ENCODE data around the gene TNN.
"Not testable (repeated sequence)": the region's sequence is repeated elsewhere in the genome, so short reads cannot be mapped to it uniquely, and the experiment has no call there.

Gene TNN

GRCh38 chr1:175035865-175036264 is 31.8 kb upstream of the TNN start:
- no peak for TF ChIP-seq CTCF (conservative IDR thresholded peaks at IDR 0.05; ENCODE audit: low read length)
- DNase-seq (ENCODE audit: low read depth): no peak
- H3K4me3 ChIP-seq (ENCODE audit: low read length): no peak overlapping the region

GRCh38 chr1:175036476-175036875 is 31.2 kb upstream of the TNN start:
- no peak for DNase-seq (ENCODE audit: low read depth)
- no peak overlapping the region for H3K4me3 ChIP-seq (ENCODE audit: low read length)
- TF ChIP-seq CTCF (conservative IDR thresholded peaks at IDR 0.05; ENCODE audit: low read length): no peak

GRCh38 chr1:175037416-175037815 is 30.2 kb upstream of the TNN start:
- DNase-seq (ENCODE audit: low read depth): no peak
- no peak for TF ChIP-seq CTCF (conservative IDR thresholded peaks at IDR 0.05; ENCODE audit: low read length)
- H3K4me3 ChIP-seq (ENCODE audit: low read length): no peak overlapping the region

GRCh38 chr1:175040324-175040879 is 27.2 kb upstream of the TNN start:
- no peak for TF ChIP-seq CTCF (conservative IDR thresholded peaks at IDR 0.05; ENCODE audit: low read length)
- H3K4me3 ChIP-seq (ENCODE audit: low read length): no peak overlapping the region
- DNase-seq (ENCODE audit: low read depth): no peak

GRCh38 chr1:175042650-175043049 is 25.0 kb upstream of the TNN start:
- TF ChIP-seq CTCF (conservative IDR thresholded peaks at IDR 0.05; ENCODE audit: low read length): no peak
- no peak for DNase-seq (ENCODE audit: low read depth)
- H3K4me3 ChIP-seq (ENCODE audit: low read length): no peak overlapping the region

GRCh38 chr1:175043824-175044223 is 23.8 kb upstream of the TNN start:
- DNase-seq (ENCODE audit: low read depth): no peak
- TF ChIP-seq CTCF (conservative IDR thresholded peaks at IDR 0.05; ENCODE audit: low read length): no peak
- no peak overlapping the region for H3K4me3 ChIP-seq (ENCODE audit: low read length)

GRCh38 chr1:175044591-175044990 is 23.0 kb upstream of the TNN start:
- not testable (repeated sequence) for DNase-seq (ENCODE audit: low read depth); H3K4me3 ChIP-seq (ENCODE audit: low read length)

- no peak overlapping the region for H3K4me3 ChIP-seq (ENCODE audit: low read length)
- TF ChIP-seq CTCF (conservative IDR thresholded peaks at IDR 0.05; ENCODE audit: low read length): no peak
Observed at GRCh38 chr1:175045097-175045496, 22.5 kb upstream of the TNN start.

More at GRCh38 chr1:175045097-175045496, 22.5 kb upstream of the TNN start:
- no peak for DNase-seq (ENCODE audit: low read depth)

Measured in AG10803 (cell line).